ENCODE measurements around the gene DTHD1.

Gene DTHD1

DNA sequence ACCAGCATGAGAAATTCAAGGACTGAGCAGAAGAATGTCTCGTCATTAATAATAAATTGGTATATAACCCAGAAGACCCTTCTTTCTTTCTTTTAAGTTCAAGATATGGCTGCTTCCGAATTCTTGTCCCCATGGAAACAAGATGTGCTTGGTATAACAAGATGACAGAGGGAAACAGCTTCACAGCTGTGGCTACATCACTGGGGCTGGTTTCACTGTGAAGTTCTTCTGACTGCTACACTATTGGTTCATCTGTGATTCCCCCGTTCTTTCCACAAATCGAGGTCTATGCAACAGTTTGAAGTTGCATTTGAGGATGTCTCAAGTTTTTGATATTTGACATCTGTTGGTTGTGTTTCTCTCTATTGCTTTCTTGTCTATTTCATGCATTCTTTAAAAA, 12.3 kb upstream of the DTHD1 start:
- DNase-seq (ENCODE audit: low read depth in 1 of 2, low spot score in 1 of 2) = no peak

DNA sequence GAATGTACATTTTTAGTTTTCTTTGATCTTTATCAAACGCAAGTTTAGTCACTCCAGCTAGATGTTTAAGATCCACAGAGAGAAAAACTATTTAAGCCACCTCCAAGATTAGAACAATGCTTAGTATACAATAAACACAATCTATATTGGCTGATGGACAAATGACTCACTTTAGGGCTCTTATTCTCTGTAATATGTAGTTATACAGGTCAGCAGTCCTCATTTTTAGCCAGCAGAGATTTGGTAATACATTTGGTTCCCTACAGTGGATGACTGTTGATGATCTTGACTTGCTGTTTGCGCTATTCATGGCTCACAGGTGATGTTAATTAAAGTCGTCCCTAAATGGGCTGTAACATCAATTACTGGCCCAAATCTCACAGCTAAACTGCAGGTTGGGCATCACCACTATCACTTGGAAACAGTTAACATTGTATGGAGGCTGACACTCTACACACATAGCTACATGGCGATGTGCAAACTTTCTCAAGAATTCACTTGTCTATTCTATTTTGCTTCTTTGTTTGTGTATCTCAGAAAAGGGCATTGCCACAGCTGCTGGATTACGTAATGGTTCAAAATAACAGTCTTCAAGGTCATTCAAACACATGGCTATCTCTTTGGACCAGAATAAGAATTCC, 11.8 kb upstream of the DTHD1 start:
- no peak for DNase-seq (ENCODE audit: low read depth in 1 of 2, low spot score in 1 of 2)

DNA sequence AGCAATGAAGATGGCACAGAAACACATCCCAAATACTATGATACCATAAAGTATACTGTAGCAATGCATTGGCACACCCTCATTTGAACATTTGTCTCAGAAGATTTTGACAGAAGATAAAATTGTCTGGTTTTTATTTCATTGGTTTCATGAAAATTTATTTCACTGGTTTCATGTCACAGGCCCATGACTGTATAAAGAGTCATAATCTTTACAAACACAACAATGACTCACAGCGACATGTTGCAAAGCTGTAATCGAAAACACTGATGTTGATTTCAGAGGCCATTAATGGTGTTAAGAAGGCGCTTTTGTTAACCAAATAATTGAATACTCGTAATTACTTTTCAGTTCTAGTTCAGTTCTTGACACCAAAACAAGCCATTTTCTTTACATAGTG, 8.1 kb upstream of the DTHD1 start:
- no peak for DNase-seq (ENCODE audit: low read depth in 1 of 2, low spot score in 1 of 2)

DNA sequence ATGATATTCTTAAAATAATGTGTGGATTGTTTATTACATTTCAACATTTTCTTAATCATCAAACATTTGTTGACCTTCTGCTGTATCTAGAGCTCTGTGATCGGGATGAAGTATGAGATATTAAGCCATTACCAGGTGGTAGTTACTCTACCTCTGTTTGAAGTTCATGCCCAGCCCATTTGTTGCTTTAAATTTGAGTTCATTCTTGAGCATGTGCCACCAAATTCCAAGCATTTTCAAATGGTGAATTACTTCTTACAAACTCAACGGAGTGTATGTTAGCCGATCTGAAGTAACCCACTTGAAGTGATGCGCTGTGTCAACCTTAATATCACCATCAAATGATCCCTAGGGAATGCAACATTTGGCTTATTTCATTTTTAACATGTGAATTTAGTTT, 7.3 kb upstream of the DTHD1 start:
- no peak for DNase-seq (ENCODE audit: low read depth in 1 of 2, low spot score in 1 of 2)

DNA sequence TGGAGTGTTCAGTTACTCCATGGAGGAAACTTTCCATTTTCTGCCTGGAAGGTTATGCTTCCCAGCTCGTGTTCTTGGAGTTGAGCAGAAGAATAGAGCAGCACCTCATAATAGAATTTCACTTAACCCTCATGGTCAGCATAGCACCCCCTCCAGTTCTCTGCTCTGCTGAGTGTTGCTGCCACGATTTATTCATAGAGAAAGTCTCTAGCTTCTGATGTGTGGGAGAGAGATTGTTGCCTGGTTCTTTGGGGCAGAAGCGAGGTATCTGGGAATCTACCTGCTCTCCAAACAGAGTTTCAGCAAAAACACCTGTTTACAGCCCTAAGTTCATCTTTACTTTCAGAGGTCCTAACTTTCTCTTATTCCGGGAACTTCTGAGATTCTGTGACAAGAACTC, 3.9 kb upstream of the DTHD1 start:
- DNase-seq (ENCODE audit: low read depth in 1 of 2, low spot score in 1 of 2) = no peak

DNA sequence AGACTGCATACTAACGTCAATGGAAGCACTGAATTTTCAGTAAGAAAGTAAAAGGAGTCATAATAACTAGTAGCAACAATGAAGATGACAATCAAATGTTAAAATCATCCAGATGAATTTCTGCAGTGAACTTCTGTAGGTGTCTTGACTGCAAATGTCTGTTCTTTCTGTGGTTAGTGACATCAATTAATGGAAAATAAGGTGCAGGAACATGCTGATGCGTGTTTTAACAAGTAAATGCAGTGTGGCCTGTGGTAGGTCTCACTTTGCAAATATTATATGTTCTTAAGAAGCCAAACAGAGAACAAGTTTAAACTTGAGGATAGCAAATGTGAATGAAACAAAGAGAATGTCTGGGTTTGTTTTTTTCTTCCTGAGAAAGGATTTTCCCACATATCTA, 2.6 kb upstream of the DTHD1 start:
- no peak for DNase-seq (ENCODE audit: low read depth in 1 of 2, low spot score in 1 of 2)

DNA sequence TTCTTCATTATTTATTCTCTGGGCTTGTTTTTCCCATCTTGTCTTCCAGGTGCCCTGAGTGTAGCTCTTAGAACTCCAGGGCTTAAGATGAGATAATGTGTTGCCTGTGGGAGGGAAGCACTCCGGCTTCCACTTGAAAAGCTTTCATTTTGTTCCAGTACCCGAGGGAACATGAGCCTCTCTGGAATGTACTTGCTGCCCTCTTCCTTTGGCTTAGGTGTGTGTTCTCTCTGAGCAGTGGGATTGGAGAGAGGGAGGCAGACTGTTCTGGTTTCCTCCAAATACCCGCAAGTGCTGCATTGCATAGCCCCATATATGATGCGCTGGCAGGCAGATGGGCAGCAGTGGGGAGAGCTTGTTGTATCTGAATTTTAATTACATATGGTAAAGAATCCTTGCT, 861 bp upstream of the DTHD1 start:
- no peak for DNase-seq (ENCODE audit: low read depth in 1 of 2, low spot score in 1 of 2)

DNA sequence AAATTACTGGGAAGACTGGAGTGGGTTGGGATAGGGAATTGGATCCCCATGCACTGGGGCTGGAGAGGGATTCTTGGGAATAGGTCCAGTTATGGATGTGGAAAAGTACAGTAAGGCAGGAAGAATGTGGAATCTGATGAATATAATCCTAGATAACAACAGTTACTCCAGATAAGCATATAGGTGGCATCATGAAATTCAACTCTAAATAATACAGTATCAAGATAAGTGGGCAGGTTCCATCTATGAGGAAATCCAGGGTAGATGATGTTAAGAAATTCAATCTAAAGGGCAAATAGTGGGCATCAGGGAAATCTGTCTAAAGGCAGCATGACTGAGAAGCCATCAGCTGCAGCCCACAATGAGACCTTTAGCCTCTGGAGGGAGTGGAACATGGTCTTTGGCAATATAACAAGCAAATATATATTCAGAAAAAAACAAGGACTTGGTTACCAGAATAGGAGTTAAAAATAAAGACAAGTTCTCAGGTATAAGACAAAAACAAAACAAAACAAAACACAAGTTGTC, 1.2 kb downstream of the DTHD1 start:
- DNase-seq (ENCODE audit: low read depth in 1 of 2, low spot score in 1 of 2) = no peak

DNA sequence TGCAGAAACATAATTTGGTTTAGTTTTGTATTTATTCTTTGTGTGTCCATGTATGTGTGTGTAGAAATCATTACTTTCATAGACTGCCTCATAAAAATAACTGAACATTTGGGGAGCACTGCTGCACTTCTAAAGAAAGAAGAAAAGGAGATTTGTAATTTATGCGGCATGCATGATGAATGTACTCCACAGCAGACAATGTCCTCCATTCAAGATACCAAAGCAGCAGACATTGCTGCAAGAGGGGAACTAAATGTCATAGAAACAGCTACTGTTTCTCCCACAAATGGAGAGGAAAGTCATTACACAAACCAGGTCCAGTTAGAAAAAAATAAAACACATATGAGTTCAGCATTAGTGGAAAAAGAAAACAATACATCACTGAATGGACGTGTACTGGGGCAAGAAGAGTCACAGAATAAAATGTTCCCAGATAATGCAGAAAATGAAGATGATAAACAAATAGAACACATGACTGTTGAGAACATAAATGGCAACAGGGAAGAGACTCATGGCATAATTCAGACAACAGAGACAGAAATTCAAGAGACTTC, 2.6 kb downstream of the DTHD1 start:
- DNase-seq (ENCODE audit: low read depth in 1 of 2, low spot score in 1 of 2) = no peak

DNA sequence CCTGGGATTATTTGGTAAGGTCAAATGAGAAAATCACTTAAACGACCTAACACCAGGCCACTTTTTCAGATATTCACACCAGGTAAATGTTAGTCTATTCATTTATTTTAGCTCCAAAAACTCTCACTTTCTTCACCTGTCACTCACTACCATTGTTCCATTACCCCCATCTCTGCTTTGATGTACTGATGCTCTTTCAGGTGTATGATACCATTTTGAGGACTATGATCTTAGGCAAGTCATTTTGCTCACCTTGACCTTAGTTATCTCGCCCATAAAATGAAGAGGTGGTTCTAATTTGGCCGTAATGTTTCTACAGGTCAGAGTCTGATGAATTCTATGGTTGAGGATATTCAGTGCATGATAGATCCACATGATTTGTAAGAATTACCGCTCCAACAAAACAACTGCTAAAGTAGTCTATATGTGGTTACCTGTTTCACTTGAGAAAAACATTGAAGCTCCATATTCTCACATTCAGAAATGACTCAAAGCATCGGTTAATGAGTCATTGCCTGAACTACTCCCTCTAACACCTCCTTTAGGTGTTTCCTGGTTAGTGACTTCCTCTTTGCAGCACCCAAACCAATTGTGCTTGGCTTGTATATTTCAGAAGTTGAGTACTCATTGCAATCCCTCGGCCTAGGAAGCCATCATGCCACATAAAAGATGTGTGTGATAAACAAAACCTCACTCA, 4.5 kb downstream of the DTHD1 start:
- peak in 1 of 2 donors; percentile 66 for DNase-seq (ENCODE audit: low read depth in 1 of 2, low spot score in 1 of 2)

DNA sequence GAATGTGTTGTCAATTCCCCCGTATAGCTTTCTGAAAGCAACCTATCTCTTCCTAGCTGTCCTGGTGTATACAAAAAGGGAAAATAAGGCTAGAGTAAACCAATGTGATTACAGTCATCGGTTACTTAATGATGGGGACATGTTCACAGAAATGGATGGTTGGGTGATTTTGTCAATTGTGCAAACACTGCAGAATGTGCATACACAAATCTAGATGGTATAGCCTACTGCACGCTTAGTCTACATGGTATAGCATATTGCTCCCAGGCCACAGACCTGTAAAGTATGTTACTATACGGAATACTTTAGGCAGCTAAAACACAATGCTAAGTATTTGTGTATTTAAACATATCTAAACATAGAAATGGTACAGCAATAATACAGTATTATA, 5.1 kb downstream of the DTHD1 start:
- no peak for DNase-seq (ENCODE audit: low read depth in 1 of 2, low spot score in 1 of 2)

DNA sequence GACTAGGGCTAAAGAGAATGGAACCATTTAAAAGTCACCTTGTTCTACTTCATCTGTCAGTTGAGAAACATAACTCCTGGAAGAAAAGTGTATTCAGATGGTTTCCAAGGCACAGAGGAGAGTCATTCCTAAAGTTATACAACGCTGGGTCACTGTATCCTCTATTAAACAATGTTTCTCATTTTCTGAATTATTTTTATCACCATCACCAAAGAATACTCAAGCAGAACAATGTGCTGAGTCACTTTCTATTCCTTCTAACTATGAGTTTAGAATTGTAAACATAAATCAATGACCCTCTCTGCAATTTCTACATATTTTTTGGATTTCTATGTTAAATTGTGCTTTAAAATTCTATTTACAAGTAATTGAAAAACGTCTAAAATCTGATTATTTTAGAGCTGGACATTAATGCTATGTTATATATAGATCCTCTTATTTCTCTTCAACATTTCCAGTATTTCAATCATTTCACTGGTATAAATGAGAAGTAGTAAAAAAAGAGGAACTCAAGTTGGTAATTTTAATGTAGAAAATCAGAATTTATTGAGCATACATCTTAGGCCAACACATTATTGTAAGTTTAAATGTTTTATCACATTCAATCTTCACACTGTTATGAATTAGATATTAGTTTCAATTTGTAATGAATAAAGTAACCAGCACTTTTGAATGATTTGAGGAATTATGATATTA, 7.5 kb downstream of the DTHD1 start:
- DNase-seq (ENCODE audit: low read depth in 1 of 2, low spot score in 1 of 2) = no peak

DNA sequence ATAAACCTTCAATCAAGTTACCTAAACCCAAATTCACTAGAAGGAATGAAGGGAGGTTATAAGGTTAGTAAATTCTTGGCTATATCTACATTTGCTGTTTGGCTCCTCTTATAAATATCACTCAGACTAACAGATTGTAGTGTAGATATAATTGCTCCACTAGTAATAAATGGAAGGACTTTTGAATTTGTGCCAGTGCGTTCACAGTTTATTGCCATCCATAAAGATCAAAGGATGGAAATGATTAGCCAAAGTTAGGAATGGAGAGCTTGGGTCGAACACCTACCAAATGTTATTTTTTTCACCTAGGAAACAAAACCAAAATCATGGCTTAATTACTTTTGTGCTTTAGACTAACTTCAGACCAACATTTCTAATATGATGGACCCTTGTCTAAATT, 9.2 kb downstream of the DTHD1 start:
- DNase-seq (ENCODE audit: low read depth in 1 of 2, low spot score in 1 of 2) = no peak

DNA sequence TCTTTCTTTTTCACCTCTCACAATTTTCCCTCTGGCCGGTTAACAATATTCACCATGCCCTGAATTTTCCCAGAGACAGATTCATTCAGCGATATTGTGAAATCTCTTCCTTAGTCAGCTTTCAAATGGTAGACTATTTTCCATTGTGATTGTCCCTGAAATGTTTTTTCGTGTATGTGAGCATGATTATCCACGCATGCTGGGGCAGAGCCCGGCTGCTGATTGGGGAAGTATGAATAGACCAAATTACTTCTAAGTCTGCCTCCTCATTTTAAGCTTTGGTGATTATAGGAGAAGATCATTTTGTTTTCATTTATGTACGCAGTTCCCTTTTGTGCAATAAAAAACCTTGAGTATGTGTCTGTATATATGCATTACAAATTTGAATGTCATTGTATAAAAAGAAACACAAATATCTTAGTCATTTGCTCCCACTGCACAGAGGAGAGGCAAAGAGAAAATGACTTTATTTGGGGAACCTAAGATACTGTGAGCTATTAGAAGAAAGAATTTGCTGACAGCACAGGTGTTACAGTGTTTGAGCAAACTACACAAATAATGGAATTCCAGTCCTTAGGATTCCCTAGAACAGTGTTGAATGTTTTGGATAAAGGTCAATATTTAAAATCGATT, 11.3 kb downstream of the DTHD1 start:
- DNase-seq (ENCODE audit: low read depth in 1 of 2, low spot score in 1 of 2) = no peak

DNA sequence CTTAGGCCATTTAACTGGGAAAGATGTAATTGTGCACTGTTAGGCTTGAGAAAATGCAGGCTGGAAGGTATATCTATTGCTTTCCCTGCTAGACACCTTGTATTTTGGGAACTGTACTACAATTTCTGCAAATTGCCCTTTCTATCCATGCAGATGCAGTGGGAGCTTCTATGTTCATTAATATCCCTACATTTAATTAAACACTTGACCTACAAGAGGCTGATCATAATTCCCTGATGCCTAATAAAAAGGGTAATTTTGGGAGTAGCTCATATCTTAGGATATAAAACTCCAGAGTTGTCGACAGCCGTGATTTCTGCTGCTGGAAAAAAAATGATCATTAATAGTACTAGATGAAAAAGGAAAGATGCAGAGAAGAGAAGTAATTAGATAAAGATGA, 19.7 kb downstream of the DTHD1 start:
- DNase-seq (ENCODE audit: low read depth in 1 of 2, low spot score in 1 of 2) = no peak

DNA sequence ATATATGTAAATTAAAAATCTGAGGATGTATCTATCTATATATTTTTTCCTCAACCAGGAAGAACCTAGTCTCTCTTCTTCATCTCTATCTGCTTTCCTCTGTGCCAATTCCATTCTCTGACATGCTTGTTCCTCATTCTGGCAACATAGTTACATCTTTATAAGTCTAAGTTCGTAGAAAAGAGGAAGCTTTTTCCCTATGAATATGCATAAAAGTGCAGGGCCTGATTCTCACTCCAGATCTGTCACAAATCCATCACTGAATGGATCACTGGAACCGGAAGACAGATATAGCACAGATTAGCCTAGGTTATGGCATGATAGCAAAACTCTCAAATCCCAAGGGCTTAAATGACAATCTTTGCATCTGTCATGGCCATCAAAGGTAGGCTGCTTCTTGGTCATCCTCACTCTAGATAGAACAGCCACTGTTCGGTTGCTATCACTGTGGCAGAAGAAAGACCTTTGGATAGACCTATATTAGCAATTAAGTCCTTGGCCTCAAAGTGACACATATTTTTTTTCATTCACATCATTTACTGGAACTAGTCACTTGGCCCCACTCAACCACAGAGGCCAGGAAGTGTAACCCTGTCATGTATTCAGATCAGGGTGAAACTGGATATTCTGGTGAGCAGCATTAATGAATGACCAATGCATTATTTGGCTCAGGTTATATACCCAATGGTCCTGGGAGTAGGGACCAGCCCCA, 22.2 kb downstream of the DTHD1 start:
- no peak for DNase-seq (ENCODE audit: low read depth in 1 of 2, low spot score in 1 of 2)

DNA sequence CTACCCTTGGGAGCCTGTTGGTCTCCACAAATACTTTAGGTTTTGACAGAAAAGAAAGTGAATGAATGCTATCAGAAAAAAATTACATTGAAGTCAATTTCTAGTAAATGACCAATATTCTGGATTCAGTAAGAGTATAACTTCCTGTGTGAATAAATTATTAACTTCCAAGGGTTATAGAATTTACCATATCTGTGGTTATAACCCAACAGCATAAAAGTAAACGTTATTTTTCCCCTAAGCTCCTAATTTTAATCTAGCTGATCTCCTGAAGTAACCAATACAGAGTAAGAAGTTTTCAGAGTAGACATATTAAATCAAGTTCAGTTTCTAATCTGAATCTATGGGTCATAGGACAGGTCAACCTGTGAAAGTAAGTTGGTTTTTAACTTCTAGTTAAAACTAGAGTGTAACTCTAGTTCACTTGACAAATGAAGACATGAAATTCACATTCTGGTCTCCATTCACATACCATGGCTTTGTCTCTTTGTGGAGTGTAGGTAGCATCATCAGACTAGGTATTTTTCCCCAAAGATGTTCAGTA, 22.8 kb downstream of the DTHD1 start:
- no peak for DNase-seq (ENCODE audit: low read depth in 1 of 2, low spot score in 1 of 2)

DNA sequence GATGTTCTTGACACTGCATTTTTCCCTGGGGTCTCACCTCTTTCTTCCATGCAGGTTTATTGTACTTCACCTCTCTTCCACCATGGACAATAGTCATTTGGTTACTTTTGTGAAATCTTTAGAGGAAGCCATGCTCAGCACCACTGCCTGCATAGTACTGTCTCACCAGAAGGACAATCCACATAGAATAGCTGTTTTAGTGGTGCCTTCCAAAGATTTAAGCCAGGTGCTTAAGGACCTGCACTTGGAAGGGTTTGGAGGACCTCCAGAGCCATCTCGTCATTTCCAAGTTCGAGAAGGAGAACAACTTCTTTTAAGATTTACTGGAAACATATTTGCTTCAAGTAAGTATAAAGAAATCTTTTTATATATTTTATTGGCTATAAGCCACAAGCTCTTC, 26.7 kb downstream of the DTHD1 start:
- DNase-seq (ENCODE audit: low read depth in 1 of 2, low spot score in 1 of 2) = no peak

DNA sequence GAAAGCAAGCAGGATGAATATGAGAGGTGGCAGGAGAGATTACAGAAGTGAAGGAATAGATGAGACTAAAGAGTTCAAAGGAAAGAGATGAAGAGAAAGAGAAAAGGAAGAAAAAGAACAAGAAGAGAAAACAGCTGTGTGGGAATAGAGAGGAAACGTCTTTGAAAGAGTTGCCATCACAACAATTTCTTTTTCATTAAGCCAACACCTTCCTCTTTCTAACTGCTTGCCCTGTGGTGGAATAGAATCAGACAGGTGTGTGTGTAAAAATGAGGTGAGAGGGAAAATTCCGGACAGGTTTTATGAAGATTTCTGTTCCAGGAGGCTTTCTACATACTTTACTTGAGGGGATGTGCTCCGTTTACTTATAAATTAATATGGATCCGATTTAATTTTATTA, 28.8 kb downstream of the DTHD1 start:
- DNase-seq (ENCODE audit: low read depth in 1 of 2, low spot score in 1 of 2) = no peak

DNA sequence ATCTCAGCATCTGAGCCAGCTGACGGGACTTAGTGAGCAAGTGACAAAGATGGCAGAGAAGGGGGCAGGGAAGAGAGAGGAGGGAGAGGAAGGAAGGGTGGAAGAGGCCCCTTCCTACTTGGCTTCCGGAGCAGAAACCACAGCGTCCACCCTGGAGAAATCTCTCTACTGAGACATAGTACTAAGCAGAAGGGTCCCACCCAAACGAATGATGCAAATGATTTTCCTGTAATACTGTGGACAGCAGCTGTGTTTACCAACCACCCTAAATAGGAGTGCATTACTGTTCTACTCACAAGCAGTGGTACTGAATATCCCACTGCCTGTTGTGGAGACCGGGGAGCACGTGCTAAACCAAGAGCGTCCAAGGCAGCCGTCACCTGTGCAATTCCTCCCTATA, 29.4 kb downstream of the DTHD1 start:
- DNase-seq (ENCODE audit: low read depth in 1 of 2, low spot score in 1 of 2) = no peak

DNA sequence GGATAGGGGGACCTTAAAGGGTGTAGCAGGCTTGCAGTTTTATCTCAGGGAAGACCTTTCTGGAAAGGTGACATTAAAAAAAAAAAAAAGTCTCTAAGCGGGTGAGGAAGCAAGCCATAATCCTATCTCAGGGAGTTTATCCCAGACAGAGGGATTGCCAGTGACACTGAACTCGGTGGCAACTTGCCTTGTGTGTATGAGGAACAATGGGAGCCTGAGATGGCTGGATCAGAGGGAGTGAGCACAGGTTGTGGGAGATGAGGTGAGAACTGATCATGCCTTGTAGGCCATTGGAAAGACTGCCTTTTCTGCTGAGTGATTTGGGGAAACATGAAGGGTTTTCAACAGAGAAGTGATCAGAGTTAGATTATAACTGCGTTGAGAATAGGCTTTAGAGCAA, 31.1 kb downstream of the DTHD1 start:
- no peak for DNase-seq (ENCODE audit: low read depth in 1 of 2, low spot score in 1 of 2)
